Osteoblast (primary cell): ENCODE data around the gene HSH2D. TPM values are rescaled to one million over a fixed set of nuclear protein-coding genes. Genes with fewer than 3 reads are reported as not detected.

Experiments
- DNase-seq: peaks from one replicate; pipeline ENCODE4 v3.0.0; 2011; ENCODE audit warnings: low spot score, mixed read lengths; ENCODE audit not compliant: insufficient read length; ENCODE audit errors: missing footprints
- H2AFZ ChIP-seq: 2 replicates; pipeline ENCODE4 v1.6.0; 2011; ENCODE audit warnings: mild to moderate bottlenecking, low read length
- H3K27ac ChIP-seq: 2 replicates; pipeline ENCODE4 v1.5.1; 2011; ENCODE audit warnings: mild to moderate bottlenecking, low read depth, low read length, moderate library complexity
- H3K27me3 ChIP-seq: 2 replicates; pipeline ENCODE4 v1.6.0; 2012; ENCODE audit warnings: mild to moderate bottlenecking, control low read depth, inconsistent platforms, low read length, moderate library complexity; ENCODE audit not compliant: insufficient read depth
- H3K36me3 ChIP-seq: 2 replicates; pipeline ENCODE4 v1.5.1; 2011; ENCODE audit warnings: mild to moderate bottlenecking, low read length, control low read depth, moderate library complexity; ENCODE audit not compliant: insufficient read depth
- H3K4me1 ChIP-seq: 2 replicates; pipeline ENCODE4 v1.5.1; 2011; ENCODE audit warnings: mild to moderate bottlenecking, low read length, control low read depth, moderate library complexity; ENCODE audit not compliant: insufficient read depth
- H3K4me2 ChIP-seq: 2 replicates; pipeline ENCODE4 v1.6.0; 2011; ENCODE audit warnings: mild to moderate bottlenecking, low read length; ENCODE audit not compliant: insufficient read depth
- H3K4me3 ChIP-seq: fragments of 200-600 bp; sonication (generic); 3 replicates; pipeline ENCODE4 v1.5.1; 2012; ENCODE audit warnings: mild to moderate bottlenecking, low read length, inconsistent platforms; ENCODE audit not compliant: insufficient read depth
- H3K79me2 ChIP-seq: 2 replicates; pipeline ENCODE4 v1.6.0; 2012; ENCODE audit warnings: mild to moderate bottlenecking, low read length, control low read depth, inconsistent platforms; ENCODE audit not compliant: insufficient read depth
- H3K9me3 ChIP-seq: 2 replicates; pipeline ENCODE4 v1.5.1; 2011; ENCODE audit warnings: low read depth, low read length, control low read depth
- H4K20me1 ChIP-seq: 2 replicates; pipeline ENCODE4 v1.6.0; 2012; ENCODE audit warnings: mild to moderate bottlenecking, low read length, control low read depth; ENCODE audit not compliant: insufficient read depth
- CTCF ChIP-seq: IDR thresholded peaks from 2 replicates; pipeline ENCODE4 v1.5.1; 2011; ENCODE audit warnings: mild to moderate bottlenecking, low read depth, low read length, moderate library complexity; ENCODE audit errors: extremely low read depth
- total RNA-seq: library from RNA; depleted of rRNA; stranded (reverse); fragments of >200 nt; gene quantifications from 2 replicates; pipeline ENCODE4 v1.2.3, GENCODE V29; 2012

HSH2D gene
- total RNA-seq, 1 donor: 0.36 TPM

DNA sequence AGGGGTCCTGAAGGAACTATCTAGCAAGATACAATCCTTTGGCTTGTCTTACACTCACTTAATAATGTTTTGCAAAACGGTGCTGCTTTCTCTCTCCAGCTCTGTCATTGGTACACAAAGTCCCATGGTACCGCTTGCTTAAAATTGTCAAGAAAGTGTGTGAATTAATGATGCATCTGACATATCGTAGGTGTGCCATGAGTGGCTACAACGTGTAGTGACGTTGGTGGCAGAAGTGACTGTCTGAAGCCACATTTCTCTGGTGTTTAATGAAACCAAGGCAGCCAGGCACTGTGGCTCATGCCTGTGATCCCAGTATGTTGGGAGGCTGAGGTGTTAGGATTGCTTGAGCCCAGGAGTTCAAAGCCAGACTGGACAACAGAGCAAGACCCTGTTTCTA lies 2.6 kb downstream of the HSH2D start:
- Histone ChIP-seq H3K4me1 (no peaks in the 10 kb centered on the region), H3K36me3 (no peaks in the 10 kb centered on the region), H3K27me3 (no peaks in the 10 kb centered on the region), H3K4me2 (no peak overlapping the region), H3K27ac (no peak overlapping the region), H4K20me1 (no peaks in the 10 kb centered on the region), H3K79me2 (no peaks in the 10 kb centered on the region), H2AFZ (no peak overlapping the region), H3K4me3 (no peak overlapping the region), H3K9me3 (no peaks in the 10 kb centered on the region)
- TF ChIP-seq CTCF: no peak
- no peak for DNase-seq

DNA sequence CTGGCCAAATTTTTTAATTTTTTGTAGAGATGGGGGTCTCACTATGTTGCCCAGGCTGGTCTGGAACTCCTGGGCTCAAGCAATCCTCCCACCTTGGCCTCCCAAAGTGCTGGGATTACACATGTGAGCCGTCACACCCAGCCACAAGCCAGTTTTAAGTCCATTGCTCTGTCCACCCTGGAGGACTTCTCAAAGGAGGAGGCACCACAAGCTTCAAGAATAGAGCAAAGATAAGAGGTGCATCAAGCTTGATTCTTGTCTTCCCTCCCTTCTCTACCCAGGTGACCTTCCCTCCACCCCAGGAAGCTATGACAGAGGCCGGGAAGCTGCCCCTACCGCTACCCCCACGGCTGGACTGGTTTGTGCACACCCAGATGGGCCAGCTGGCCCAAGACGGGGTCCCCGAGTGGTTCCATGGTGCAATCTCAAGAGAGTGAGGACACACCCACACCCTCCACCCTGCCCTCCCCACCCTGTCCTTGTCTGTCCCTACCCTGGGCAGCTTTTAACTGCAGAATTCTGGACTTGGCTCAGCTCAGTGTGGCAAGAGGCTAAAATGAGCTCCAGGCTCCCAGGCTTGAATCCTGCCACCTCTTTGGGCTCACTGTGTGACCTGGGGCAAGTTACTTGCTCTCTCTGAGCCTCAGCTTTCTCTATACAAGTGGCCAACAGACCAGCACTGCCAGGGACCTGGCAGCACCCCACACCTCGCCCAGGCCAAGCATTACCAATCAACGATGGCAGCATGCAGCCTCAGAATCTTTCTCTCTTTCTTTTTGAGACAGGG lies 5.2 kb downstream of the HSH2D start:
- no peaks in the 10 kb centered on the region for H3K4me1 ChIP-seq
- H3K27ac ChIP-seq: no peak overlapping the region
- DNase-seq: peak; percentile 73
- H3K4me3 ChIP-seq: no peak overlapping the region
- no peak overlapping the region for H3K4me2 ChIP-seq
- no peaks in the 10 kb centered on the region for H4K20me1 ChIP-seq
- H3K9me3 ChIP-seq: no peaks in the 10 kb centered on the region
- no peaks in the 10 kb centered on the region for H3K27me3 ChIP-seq
- H3K79me2 ChIP-seq: no peaks in the 10 kb centered on the region
- TF ChIP-seq CTCF: no peak
- no peaks in the 10 kb centered on the region for H3K36me3 ChIP-seq
- H2AFZ ChIP-seq: no peak overlapping the region

GRCh38 chr19:16153582-16154336 lies 10.3 kb downstream of the HSH2D start:
- Histone ChIP-seq H2AFZ (no peak overlapping the region), H3K27me3 (peaks cover 4% of the 10 kb centered on the region), H3K79me2 (no peaks in the 10 kb centered on the region), H3K4me3 (no peak overlapping the region), H3K4me2 (no peak overlapping the region), H3K9me3 (no peaks in the 10 kb centered on the region), H3K27ac (no peak overlapping the region), H3K36me3 (no peaks in the 10 kb centered on the region), H4K20me1 (no peaks in the 10 kb centered on the region), H3K4me1 (no peaks in the 10 kb centered on the region)
- no peak for TF ChIP-seq CTCF
- no peak for DNase-seq

- H3K27me3 ChIP-seq: peaks cover 4% of the 10 kb centered on the region
- no peaks in the 10 kb centered on the region for H3K9me3 ChIP-seq
- no peak for DNase-seq
- no peaks in the 10 kb centered on the region for H3K36me3 ChIP-seq
- TF ChIP-seq CTCF: no peak
- H3K4me3 ChIP-seq: no peak overlapping the region
- no peak overlapping the region for H2AFZ ChIP-seq
- H3K4me1 ChIP-seq: no peaks in the 10 kb centered on the region
- no peaks in the 10 kb centered on the region for H4K20me1 ChIP-seq
- no peak overlapping the region for H3K27ac ChIP-seq
- no peak overlapping the region for H3K4me2 ChIP-seq
- H3K79me2 ChIP-seq: no peaks in the 10 kb centered on the region
Measured at GRCh38 chr19:16154557-16154956, 11.1 kb downstream of the HSH2D start.
